Uterus (tissue), 2 donors: Measurements from ENCODE around the gene MKI67.

Experiments used
- CTCF ChIP-seq, 4 experiments: fragments of 200-600 bp in 2 of 4; fragments of 450-650 bp in 2 of 4; sonication (generic) in 2 of 4; IDR thresholded peaks; one replicate each; pipeline ENCODE4 v1.5.1; 2016 to 2019; ENCODE audit warnings: antibody characterized with exemption in 4 of 4, mild to moderate bottlenecking in 2 of 4, moderate library complexity in 1 of 4
- POLR2A ChIP-seq, 2 donors: fragments of 450-650 bp; IDR thresholded peaks; one replicate each; pipeline ENCODE4 v1.6.1; 2016; ENCODE audit warnings: antibody characterized with exemption in 2 of 2, mild to moderate bottlenecking in 1 of 2, moderate library complexity in 1 of 2

- TF ChIP-seq CTCF (IDR thresholded peaks at IDR 0.05) (no peak), POLR2A (IDR thresholded peaks at IDR 0.05) (no peak)
Measured at GRCh38 chr10:128048819-128049210, 77.4 kb downstream of the MKI67 start.
